WTC11 (cell line): ENCODE results near the gene CETP. TPM values are rescaled to one million over a fixed set of nuclear protein-coding genes. Genes with fewer than 3 reads are reported as not detected.

Experiments
- ATAC-seq: fragments of 200-7000 bp; cut with Tn5 transposase; 2 replicates; pipeline ENCODE4 v1.10.0; 2021; ENCODE audit warnings: mild to moderate bottlenecking, moderate library complexity
- CTCF ChIA-PET: fragments of 300-600 bp; sonication (Branson Sonifier 250); formaldehyde crosslinking; loops from one replicate; lab custom pipeline; 2021; ENCODE audit warnings: antibody characterized with exemption; lab: Charles Lee
- POLR2A ChIA-PET: fragments of 350-600 bp; sonication (Branson Sonifier 250); formaldehyde crosslinking; loops from one replicate; lab custom pipeline; 2021; ENCODE audit warnings: antibody characterized with exemption; lab: Charles Lee
- DNase-seq: peaks from one replicate; pipeline ENCODE4 v3.0.0; 2021; ENCODE audit warnings: low spot score
- H3K27ac Mint-ChIP-seq: 2 replicates; pipeline ENCODE4 v1.8.0; 2021; ENCODE audit warnings: mixed read lengths
- H3K27me3 Mint-ChIP-seq: 2 replicates; pipeline ENCODE4 v1.8.0; 2021; ENCODE audit warnings: low read depth, mild to moderate bottlenecking, moderate library complexity, mixed read lengths
- H3K36me3 Mint-ChIP-seq: 2 replicates; pipeline ENCODE4 v1.8.0; 2021; ENCODE audit warnings: mixed read lengths
- H3K4me1 Mint-ChIP-seq: 2 replicates; pipeline ENCODE4 v1.8.0; 2022; ENCODE audit warnings: mixed read lengths
- H3K4me3 Mint-ChIP-seq: 2 replicates; pipeline ENCODE4 v1.8.0; 2021; ENCODE audit warnings: mild to moderate bottlenecking, moderate library complexity, mixed read lengths
- H3K9me3 Mint-ChIP-seq: 2 replicates; pipeline ENCODE4 v1.8.0; 2021; ENCODE audit warnings: mixed read lengths
- CREM ChIP-seq: sonication (generic); formaldehyde crosslinking; IDR thresholded peaks from 2 replicates; pipeline ENCODE4 v1.8.1; 2022; ENCODE audit warnings: mild to moderate bottlenecking, missing genetic modification reagents, moderate library complexity
- ELF4 ChIP-seq: sonication (generic); formaldehyde crosslinking; IDR thresholded peaks from 2 replicates; pipeline ENCODE4 v1.8.1; 2022; ENCODE audit warnings: low read depth, mild to moderate bottlenecking, moderate library complexity, missing genetic modification reagents
- ETV6 ChIP-seq: sonication (generic); formaldehyde crosslinking; IDR thresholded peaks from 2 replicates; pipeline ENCODE4 v1.8.1; 2022; ENCODE audit warnings: mild to moderate bottlenecking, missing genetic modification reagents
- FOXJ3 ChIP-seq: sonication (generic); formaldehyde crosslinking; IDR thresholded peaks from 2 replicates; pipeline ENCODE4 v1.9.0; 2021; ENCODE audit warnings: missing genetic modification reagents, mild to moderate bottlenecking, borderline replicate concordance
- FOXP4 ChIP-seq: sonication (generic); formaldehyde crosslinking; IDR thresholded peaks from 2 replicates; pipeline ENCODE4 v1.8.0; 2022; ENCODE audit warnings: mild to moderate bottlenecking, missing genetic modification reagents
- GABPB1 ChIP-seq: sonication (generic); formaldehyde crosslinking; IDR thresholded peaks from 2 replicates; pipeline ENCODE4 v1.8.1; 2023; ENCODE audit warnings: mild to moderate bottlenecking, missing genetic modification reagents
- KAT7 ChIP-seq: sonication (generic); formaldehyde crosslinking; IDR thresholded peaks from 2 replicates; pipeline ENCODE4 v1.8.1; 2023; ENCODE audit warnings: missing genetic modification reagents, mild to moderate bottlenecking, borderline replicate concordance
- NR2C2 ChIP-seq: sonication (generic); formaldehyde crosslinking; IDR thresholded peaks from 2 replicates; pipeline ENCODE4 v1.8.0; 2022; ENCODE audit warnings: mild to moderate bottlenecking, missing genetic modification reagents
- SMAD4 ChIP-seq: sonication (generic); formaldehyde crosslinking; IDR thresholded peaks from 2 replicates; pipeline ENCODE4 v1.8.0; 2022; ENCODE audit warnings: mild to moderate bottlenecking, missing genetic modification reagents
- SOX15 ChIP-seq: fragments of 250-450 bp; sonication (Bioruptor Pico); IDR thresholded peaks from 2 replicates; pipeline ENCODE4 v1.9.0; 2021; ENCODE audit warnings: mild to moderate bottlenecking
- TEAD1 ChIP-seq: sonication (generic); formaldehyde crosslinking; IDR thresholded peaks from 2 replicates; pipeline ENCODE4 v1.8.0; 2022; ENCODE audit warnings: mild to moderate bottlenecking, missing genetic modification reagents
- TEAD4 ChIP-seq: sonication (generic); formaldehyde crosslinking; IDR thresholded peaks from 2 replicates; pipeline ENCODE4 v1.8.0; 2022; ENCODE audit warnings: mild to moderate bottlenecking, missing genetic modification reagents
- ZBTB43 ChIP-seq: sonication (generic); formaldehyde crosslinking; IDR thresholded peaks from 2 replicates; pipeline ENCODE4 v1.8.1; 2023; ENCODE audit warnings: mild to moderate bottlenecking, missing genetic modification reagents
- ZNF138 ChIP-seq: sonication (generic); formaldehyde crosslinking; conservative IDR thresholded peaks from 2 replicates; pipeline ENCODE4 v1.8.1; 2022; ENCODE audit warnings: mild to moderate bottlenecking, moderate library complexity, missing genetic modification reagents
- ZNF396 ChIP-seq: fragments of 250-450 bp; sonication (Bioruptor Pico); IDR thresholded peaks from 2 replicates; pipeline ENCODE4 v1.8.0; 2021; ENCODE audit warnings: mild to moderate bottlenecking, moderate library complexity, borderline replicate concordance
- total RNA-seq: library from RNA; stranded (reverse); gene quantifications from 3 replicates; pipeline ENCODE4 v1.2.3, GENCODE V29; 2021
- TF ChIP-seq, protein P1 (sequence below): sonication (generic); formaldehyde crosslinking; IDR thresholded peaks from 2 replicates; pipeline ENCODE4 v1.8.1; 2022; ENCODE audit warnings: mild to moderate bottlenecking, missing genetic modification reagents, moderate library complexity, borderline replicate concordance
- TF ChIP-seq, protein P2 (sequence below): fragments of 250-450 bp; sonication (Bioruptor Pico); IDR thresholded peaks from 2 replicates; pipeline ENCODE4 v1.9.0; 2021; ENCODE audit warnings: mild to moderate bottlenecking, borderline replicate concordance
- TF ChIP-seq, protein P3 (sequence below): sonication (generic); formaldehyde crosslinking; conservative IDR thresholded peaks from 2 replicates; pipeline ENCODE4 v1.8.1; 2022; ENCODE audit warnings: mild to moderate bottlenecking, missing genetic modification reagents
- TF ChIP-seq, protein P4 (sequence below): fragments of 250-450 bp; sonication (Bioruptor Pico); IDR thresholded peaks from 2 replicates; pipeline ENCODE4 v1.9.0; 2021; ENCODE audit warnings: mild to moderate bottlenecking
- TF ChIP-seq, protein P5 (sequence below): fragments of 200-600 bp; IDR thresholded peaks from 2 replicates; pipeline ENCODE4 v1.8.0; 2022; ENCODE audit warnings: antibody characterized with exemption

The CETP gene
- total RNA-seq, 1 experiment from 2014 or later: not detected

DNA sequence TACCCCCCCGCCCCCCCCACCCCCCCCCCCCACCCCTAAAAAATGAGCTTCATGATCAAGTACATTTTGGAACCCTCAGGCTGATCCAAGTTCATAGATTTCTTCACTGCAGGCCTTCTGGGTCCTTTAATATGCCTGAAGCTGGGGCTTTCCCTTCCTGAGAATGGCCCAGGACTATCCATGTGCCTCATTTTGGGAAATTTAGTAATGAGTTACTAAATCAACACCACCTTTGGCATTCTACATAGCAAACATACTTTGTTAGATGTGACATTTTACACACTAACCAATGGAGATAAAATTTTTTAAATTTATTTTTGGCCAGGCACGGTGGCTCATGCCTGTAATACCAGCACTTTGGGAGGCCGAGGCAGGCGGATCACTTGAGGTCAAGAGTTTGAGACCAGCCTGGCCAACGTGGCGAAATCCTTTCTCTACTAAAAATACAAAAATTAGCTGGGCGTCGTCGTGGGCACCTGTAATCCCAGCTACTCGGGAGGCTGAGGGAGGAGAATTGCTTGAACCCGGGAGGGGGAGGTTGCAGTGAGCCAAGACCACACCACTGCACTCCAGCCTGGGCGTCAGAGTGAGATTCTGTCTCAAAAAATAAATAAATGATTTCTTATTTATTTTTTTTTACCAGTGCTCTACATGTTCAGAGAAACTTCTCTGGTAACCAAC lies 15.8 kb upstream of the CETP start (continued):
- TF ChIP-seq, protein P1, sequence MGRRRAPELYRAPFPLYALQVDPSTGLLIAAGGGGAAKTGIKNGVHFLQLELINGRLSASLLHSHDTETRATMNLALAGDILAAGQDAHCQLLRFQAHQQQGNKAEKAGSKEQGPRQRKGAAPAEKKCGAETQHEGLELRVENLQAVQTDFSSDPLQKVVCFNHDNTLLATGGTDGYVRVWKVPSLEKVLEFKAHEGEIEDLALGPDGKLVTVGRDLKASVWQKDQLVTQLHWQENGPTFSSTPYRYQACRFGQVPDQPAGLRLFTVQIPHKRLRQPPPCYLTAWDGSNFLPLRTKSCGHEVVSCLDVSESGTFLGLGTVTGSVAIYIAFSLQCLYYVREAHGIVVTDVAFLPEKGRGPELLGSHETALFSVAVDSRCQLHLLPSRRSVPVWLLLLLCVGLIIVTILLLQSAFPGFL (CRISPR knock-in tag): no peak
- TF ChIP-seq SMAD4 (CRISPR knock-in tag): no peak
- TF ChIP-seq FOXP4 (CRISPR knock-in tag): no peak
- TF ChIP-seq ZNF396 (CRISPR knock-in tag): no peak
- TF ChIP-seq KAT7 (CRISPR knock-in tag): no peak
- no peak for TF ChIP-seq ZNF138 (CRISPR knock-in tag)
- no peak for TF ChIP-seq FOXJ3
- TF ChIP-seq, protein P2, sequence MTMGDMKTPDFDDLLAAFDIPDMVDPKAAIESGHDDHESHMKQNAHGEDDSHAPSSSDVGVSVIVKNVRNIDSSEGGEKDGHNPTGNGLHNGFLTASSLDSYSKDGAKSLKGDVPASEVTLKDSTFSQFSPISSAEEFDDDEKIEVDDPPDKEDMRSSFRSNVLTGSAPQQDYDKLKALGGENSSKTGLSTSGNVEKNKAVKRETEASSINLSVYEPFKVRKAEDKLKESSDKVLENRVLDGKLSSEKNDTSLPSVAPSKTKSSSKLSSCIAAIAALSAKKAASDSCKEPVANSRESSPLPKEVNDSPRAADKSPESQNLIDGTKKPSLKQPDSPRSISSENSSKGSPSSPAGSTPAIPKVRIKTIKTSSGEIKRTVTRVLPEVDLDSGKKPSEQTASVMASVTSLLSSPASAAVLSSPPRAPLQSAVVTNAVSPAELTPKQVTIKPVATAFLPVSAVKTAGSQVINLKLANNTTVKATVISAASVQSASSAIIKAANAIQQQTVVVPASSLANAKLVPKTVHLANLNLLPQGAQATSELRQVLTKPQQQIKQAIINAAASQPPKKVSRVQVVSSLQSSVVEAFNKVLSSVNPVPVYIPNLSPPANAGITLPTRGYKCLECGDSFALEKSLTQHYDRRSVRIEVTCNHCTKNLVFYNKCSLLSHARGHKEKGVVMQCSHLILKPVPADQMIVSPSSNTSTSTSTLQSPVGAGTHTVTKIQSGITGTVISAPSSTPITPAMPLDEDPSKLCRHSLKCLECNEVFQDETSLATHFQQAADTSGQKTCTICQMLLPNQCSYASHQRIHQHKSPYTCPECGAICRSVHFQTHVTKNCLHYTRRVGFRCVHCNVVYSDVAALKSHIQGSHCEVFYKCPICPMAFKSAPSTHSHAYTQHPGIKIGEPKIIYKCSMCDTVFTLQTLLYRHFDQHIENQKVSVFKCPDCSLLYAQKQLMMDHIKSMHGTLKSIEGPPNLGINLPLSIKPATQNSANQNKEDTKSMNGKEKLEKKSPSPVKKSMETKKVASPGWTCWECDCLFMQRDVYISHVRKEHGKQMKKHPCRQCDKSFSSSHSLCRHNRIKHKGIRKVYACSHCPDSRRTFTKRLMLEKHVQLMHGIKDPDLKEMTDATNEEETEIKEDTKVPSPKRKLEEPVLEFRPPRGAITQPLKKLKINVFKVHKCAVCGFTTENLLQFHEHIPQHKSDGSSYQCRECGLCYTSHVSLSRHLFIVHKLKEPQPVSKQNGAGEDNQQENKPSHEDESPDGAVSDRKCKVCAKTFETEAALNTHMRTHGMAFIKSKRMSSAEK (CRISPR knock-in tag): no peak
- TF ChIP-seq ZBTB43 (CRISPR knock-in tag): no peak
- TF ChIP-seq, protein P3, sequence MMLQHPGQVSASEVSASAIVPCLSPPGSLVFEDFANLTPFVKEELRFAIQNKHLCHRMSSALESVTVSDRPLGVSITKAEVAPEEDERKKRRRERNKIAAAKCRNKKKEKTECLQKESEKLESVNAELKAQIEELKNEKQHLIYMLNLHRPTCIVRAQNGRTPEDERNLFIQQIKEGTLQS (CRISPR knock-in tag): no peak
- TF ChIP-seq, all 79 proteins: peak for 0

GRCh38 chr16:56946767-56947603 lies 14.8 kb upstream of the CETP start:
- Mint-ChIP-seq H3K9me3 (no peaks in the 10 kb centered on the region), H3K27me3 (no peaks in the 10 kb centered on the region; the same call in 1 of the 2 replicates), H3K36me3 (peaks cover 20% of the 10 kb centered on the region; the same call in 1 of the 2 replicates), H3K4me1 (peaks cover 14% of the 10 kb centered on the region), H3K4me3 (no peak overlapping the region), H3K27ac (peak overlapping the region; percentile 77; the same call in 1 of the 2 replicates)
- no peak for ATAC-seq
- ChIA-PET POLR2A (interaction anchor here (1.6 kb wide), 1 partner anchor 13 kb away, joined by 4 read pairs; no protein-coding TSS in a partner anchor), CTCF (interaction anchor here (1.2 to 1.8 kb wide), 4 partner anchors 18 to 154 kb away, joined by 3 to 5 read pairs (median 4); no protein-coding TSS in a partner anchor)
- DNase-seq: no peak
- TF ChIP-seq SOX15 (no peak), NR2C2 (CRISPR knock-in tag) (no peak), TEAD4 (CRISPR knock-in tag) (no peak), TEAD1 (no peak), CREM (CRISPR knock-in tag) (no peak), SMAD4 (CRISPR knock-in tag) (no peak), GABPB1 (no peak), ETV6 (no peak), FOXJ3 (no peak), ELF4 (no peak)
- TF ChIP-seq, protein P4, sequence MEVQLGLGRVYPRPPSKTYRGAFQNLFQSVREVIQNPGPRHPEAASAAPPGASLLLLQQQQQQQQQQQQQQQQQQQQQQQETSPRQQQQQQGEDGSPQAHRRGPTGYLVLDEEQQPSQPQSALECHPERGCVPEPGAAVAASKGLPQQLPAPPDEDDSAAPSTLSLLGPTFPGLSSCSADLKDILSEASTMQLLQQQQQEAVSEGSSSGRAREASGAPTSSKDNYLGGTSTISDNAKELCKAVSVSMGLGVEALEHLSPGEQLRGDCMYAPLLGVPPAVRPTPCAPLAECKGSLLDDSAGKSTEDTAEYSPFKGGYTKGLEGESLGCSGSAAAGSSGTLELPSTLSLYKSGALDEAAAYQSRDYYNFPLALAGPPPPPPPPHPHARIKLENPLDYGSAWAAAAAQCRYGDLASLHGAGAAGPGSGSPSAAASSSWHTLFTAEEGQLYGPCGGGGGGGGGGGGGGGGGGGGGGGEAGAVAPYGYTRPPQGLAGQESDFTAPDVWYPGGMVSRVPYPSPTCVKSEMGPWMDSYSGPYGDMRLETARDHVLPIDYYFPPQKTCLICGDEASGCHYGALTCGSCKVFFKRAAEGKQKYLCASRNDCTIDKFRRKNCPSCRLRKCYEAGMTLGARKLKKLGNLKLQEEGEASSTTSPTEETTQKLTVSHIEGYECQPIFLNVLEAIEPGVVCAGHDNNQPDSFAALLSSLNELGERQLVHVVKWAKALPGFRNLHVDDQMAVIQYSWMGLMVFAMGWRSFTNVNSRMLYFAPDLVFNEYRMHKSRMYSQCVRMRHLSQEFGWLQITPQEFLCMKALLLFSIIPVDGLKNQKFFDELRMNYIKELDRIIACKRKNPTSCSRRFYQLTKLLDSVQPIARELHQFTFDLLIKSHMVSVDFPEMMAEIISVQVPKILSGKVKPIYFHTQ (CRISPR knock-in tag): no peak
- TF ChIP-seq, protein P5, sequence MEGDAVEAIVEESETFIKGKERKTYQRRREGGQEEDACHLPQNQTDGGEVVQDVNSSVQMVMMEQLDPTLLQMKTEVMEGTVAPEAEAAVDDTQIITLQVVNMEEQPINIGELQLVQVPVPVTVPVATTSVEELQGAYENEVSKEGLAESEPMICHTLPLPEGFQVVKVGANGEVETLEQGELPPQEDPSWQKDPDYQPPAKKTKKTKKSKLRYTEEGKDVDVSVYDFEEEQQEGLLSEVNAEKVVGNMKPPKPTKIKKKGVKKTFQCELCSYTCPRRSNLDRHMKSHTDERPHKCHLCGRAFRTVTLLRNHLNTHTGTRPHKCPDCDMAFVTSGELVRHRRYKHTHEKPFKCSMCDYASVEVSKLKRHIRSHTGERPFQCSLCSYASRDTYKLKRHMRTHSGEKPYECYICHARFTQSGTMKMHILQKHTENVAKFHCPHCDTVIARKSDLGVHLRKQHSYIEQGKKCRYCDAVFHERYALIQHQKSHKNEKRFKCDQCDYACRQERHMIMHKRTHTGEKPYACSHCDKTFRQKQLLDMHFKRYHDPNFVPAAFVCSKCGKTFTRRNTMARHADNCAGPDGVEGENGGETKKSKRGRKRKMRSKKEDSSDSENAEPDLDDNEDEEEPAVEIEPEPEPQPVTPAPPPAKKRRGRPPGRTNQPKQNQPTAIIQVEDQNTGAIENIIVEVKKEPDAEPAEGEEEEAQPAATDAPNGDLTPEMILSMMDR: no peak
